ENCODE measurements around the gene TLCD1.

TLCD1 gene

DNA sequence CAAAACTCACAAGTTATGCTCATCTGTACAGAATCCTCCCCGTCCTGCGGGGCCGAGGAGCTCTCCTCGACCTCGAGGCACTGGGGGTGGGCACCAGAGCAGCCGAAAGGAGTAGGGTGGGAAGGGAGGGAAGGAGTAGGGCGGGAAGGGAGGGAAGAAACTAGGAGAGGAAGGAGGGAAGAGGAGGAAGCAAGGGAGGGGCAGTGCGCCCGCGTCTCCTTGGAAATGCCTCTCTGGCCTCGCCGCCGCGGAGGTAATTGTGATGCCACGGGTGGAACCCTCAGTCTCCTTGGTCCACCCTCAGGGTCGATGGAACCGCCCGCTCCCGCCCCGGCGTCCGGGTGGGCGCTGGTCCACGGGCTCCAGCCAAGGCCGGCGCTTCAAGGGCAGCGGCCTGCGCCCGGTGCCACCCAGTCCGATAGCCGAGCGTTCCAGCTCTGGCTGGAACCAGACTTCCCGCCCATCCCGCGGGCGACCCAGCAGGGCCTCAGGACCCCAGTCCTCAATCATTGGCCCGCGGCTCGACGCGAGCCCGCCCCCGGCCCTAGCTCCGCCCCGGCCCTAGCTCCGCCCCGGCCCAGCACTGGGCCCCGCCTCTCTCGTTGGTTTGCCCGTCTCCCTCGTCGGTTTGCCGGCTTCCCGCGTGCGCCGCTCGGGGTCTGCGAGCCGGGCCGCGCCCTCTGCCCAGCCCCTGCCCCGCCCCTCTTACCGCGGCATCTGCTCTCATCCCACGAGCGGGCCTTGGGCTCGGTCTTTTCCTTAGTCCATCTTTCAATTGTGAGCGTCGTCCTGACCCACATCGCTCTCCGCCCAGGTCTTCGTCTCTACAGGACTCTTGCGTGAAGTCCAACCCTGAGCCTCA lies 14.9 kb downstream of the TLCD1 start:
- DNase-seq, result peak; percentile 72 to 88 (median 85)

DNA sequence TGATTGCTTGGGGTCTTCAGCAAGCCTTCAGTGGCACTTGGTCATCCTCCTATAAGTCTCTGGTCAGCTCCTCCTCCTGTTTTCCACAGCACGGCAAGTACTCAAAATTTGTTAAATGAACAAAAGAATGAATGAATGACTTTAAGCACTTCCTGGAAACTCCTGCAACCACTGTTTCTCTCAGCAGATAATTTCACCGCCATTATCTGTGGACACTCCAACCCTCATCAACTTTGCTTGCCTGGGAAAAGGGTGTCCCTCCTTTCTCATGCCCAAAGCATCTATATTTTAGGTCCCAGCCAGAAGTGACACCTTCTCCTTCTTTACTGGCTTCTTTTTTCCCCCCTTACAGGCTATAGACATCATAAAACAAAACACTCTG lies 18.7 kb downstream of the TLCD1 start:
- no peak for DNase-seq

DNA sequence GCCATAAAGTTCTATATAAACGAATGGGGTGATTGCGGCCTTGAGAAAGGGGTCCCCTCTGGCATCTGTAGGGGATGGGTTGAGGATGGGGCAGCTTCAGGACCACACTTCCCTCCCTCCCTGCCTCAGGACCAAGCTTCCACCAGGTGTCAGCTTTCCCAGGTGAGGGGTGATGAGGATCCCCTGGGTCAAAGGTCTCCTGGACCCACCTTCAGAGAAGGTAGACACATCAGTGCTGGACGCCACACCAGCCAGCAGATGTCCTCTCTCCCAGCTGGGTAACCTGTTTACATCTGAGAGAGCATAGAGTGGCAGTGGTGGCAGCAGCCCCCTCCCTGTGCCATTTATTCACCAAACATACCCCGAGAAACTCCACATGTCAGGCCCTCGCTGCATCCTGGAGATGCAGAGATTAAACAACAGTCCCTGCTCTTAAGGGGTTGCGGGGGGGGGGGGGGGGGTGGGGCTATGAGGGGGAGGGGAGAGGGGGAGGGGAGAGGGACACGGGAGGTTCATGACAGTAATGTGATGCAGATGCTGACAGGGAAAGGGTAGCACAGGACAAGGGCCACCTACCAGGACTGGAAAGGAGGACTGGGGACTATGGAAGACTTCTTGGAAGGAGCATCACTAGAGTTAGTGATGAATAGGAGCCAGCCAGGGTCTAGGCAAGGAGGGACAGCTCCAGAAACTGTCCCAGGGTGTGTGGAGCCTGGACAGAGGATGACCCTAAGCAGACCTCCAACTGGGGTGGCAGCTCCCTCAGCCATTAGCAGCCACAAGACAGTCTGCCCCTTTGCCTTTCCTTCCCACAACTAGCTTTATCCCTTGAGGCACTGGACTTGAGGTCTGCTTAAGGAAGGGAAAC lies 19.3 kb downstream of the TLCD1 start:
- DNase-seq, result no peak

DNA sequence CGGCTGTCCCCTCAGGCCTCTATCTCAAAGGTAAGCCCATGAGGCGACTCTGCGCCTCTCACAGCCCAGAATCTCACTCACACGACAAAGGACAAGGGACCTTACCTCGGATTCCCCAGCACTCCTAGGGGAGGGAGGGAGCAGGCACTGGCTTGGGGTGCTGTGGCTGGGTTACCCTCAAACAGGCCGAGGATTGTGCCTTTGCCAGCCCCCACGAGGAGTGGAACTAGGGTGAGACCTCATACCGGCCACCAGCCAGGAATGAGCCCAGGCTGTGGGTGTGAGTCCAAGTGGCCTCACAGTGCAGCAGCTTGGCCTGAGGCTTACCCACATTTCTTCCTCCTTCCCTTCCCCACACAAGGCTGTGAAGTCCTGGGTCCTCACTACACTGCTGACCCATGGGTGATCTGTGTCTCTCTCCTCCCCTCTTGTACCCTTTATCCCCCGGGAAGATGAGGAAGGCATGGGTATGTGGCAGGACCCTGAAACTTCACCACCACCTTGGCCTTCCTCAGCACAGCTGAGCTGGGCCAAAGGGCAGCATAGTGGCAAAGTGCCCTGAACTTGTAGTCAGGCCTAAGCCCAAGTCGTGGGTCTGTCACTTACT lies 20.2 kb downstream of the TLCD1 start:
- DNase-seq, result no peak

DNA sequence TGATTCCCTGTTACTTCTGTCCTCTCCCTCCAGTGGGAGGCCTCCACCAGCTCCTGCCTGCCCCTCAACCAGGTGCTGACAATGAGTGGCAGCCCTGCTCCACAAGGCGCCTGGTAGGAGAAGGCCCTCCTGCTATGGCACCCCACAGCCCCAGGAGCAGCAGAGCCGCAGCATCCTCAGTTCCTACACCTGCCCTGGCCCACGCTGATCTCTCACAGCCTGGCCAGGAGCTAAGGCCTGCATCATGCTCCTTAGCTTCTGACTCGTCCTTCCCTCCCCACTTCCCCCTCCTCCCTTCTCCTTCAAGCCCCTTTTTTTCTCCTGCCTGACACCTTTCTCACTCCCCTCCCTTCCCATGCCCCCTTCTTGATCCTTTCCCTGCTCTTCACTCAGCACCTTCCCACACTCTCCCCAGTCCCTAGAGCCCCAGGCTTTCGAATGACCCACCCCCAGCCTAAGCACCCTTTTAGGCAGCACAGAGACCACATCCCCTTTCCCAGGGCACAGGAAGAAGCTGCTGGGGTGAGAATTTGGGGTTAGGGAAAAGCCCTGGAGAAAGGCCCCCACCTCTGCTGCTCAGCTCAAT lies 20.9 kb downstream of the TLCD1 start:
- no peak for DNase-seq

DNA sequence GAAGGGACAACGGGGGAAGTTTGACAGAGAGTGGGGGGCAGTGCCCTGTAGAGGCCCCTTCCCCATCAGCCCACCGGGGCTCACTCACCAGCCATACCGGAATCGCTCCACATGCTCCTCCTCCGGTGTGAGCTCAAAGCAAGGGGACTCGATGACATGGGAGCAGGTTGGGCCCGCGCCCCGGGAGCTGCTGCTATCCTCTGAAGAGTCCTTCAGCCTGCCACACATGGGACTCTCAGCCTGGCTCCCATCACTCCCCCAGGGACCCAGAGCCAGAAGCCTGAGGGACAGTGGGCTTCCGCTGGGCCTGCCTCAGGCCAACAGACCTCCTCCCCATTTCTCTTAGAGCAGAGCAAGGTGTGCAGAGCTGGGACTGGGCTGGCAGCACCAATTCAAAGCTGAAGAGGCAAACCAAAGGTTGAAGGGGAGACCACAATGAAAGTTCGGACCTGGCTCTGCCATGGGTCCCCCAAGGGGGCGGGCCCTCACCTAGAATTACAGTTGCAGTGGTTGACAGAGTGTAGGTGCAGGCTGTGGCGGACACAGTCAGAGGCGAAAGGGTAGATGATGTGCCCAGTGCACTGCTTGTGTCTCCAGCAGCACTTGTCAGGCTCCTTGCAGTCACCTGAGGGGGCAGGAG lies 21.7 kb downstream of the TLCD1 start:
- no peak for DNase-seq

DNA sequence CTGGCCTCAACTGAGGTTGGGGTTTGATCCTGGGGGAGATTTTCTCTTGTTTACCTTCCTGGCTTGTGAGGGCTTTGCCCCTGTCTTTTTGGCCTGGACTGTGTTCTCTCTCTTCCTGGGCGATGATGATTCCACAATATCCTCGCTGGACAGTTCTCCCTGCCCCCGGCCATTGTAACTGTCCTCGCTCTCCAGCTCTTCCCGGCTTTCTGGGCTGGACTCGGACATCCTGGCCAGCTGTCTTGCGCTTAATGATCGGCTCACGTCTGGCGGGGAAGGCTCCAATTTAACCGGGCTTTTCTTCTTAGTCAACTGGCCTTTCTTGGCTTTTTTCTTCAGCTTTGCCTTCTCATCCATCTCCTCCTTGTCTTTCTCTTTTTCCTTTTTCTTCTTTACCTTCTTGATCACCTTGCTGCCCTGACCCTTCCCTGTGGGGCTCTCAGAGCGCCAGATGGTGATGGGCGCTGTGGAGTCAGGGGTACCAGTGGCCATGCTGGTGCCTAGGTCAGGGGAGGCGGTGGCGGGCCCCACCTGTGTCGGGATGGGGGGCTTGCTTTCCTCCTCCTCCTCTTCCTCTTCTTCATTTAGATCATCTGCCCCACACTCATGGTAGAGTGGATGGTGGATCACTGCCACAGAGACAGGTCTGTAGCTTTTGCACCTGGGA lies 22.3 kb downstream of the TLCD1 start:
- no peak for DNase-seq

DNA sequence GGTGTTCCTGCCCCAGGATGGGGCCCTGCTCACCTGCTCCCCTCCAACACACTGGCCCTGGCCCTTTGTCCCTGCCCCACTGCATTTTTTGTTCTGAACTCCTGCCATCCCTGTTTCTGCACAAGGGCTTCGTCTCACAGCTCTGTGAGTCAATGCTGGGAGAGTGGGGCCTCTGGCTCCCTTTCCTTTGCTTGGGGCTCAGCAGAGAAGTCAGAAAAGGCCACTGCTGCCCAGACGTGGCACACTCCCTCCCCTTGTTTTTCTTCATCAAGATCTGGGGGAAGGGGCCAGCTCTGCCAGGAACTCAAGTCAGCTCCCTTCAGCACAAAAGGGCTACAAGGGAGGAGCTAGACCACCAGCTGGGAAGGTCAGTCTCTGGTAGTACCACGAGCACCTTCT lies 23.3 kb downstream of the TLCD1 start:
- no peak for DNase-seq

DNA sequence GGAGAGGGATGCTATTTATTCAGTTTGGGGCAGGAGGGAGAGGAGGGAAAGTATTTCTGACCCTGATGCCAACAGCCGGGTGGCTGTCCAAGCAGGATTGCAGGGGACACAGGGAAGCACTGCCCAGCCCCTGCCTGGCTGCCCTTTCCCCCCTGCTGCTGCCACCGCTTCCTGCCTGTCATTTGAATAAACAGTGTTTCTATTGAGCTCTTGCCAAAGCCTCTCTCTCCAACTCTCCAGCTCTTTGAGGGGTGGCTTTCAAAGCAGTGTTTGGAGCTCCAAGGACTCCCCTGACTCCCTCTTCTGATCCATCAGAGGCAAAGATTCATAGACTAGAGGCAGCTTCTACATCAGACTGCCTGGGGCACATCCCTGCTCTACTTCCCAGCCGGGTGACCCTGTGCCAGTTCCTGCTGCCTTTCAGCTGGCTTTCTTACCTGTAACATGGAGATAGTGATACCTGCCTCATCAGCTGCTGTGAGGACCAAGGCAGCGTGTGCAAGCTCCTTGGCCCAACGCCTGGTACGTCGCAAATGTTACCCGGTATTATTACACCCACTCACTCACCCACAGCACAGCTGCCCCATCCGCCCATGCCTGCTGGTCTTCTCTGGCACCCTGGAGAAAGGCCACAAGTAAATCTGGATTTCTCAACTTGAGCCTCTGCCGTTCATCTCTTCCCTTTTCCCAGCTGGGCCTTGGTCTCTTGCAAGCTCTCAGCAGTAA lies 23.8 kb downstream of the TLCD1 start:
- no peak for DNase-seq

DNA sequence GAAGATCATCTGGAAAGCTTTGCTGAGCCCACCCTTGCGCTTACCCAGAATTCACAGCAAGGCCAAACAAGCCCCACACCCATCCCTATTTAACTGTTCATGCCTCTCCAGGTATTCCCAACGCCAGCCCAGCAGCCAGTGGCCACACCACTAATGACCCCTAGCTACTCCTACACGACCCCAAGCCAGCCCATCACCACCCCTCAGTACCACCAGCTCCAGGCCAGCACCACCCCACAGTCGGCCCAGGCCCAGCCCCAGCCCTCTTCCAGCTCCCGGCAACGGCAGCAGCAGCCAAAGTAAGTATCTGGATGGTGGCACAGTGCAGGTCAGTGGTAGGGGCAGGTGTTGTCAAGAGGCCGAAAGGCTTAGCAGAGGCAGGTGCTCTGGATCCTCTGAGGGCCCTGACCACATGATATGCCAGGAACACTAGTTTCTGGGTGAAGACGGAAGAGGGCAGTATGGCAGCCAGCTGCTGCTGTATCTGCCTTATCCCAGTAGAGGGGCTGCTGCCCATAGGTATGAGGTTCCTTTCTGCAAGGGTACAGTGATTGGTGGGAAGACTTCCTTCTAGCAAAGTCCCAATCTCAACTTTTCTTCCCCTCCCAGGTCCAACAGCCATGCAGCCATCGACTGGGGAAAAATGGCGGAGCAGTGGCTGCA lies 25.1 kb downstream of the TLCD1 start:
- DNase-seq, result no peak

DNA sequence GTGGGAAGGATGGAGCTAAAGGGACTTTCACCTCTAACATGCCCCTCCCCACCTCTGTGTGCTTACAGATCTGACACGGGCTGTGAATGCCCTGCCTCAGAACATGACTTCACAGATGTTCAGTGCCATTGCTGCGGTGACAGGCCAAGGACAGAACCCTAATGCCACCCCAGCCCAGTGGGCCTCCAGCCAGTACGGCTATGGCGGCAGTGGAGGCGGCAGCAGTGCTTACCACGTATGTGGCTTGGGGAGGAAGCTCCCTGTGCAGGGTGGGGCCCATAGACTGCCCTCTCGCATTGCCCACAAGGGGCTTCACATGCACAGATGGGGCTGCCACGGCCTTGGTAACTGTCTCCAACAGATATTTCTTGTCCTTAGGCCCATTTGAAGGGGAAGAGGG lies 25.8 kb downstream of the TLCD1 start:
- no peak for DNase-seq

DNA sequence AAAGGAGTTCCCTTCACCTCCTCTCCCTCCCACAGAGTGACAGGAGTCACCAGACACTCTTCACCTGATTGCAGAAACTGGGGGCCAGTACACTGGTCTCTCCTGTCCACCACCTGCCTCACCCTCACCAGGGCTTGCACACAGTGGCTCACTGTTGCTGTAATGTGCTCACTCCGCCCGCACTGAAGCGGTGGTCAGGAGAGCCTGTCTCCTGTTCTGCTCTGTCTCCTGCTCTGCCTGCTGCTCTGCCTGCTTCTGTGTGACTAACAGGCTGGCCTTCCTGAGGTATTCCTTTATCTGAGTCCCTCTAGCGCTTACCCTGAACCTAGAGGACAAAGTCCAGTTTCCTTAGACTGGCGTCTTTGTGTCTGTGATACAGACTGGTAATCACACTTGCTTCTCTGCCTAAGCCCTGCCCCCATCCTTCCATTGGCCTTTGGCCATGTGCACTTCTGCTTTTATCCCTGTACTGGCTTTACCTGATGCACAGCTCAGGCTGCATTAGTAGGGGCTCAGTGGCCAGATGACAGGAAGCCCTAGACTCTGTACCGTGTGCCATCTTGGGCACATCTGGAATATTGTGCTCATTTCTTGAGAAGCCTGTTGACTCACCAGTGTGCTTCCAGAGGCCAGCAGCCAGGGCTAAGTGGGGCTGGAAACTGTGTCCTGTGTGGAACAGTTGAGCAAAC lies 27.6 kb downstream of the TLCD1 start:
- DNase-seq, result no peak

DNA sequence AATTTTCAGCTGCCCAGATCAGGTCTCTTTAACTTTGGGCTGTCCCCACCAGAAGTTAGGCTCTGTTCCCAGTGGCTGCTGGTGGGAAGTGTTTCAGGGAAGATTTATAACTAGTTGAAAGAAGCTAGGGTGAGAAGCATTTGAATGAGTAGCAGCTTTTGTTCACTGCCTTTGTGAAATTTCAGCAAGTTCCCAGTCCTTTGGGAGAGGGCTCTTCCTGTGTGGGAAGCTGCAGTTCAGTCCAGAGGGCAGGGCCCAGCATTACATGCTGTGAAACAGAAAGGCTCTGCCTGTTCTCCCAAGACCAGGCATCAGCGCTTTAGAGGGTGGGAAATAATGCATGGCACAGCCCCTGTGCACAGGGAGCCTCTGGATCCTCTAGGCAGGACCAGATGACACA lies 32.2 kb downstream of the TLCD1 start:
- no peak for DNase-seq

DNA sequence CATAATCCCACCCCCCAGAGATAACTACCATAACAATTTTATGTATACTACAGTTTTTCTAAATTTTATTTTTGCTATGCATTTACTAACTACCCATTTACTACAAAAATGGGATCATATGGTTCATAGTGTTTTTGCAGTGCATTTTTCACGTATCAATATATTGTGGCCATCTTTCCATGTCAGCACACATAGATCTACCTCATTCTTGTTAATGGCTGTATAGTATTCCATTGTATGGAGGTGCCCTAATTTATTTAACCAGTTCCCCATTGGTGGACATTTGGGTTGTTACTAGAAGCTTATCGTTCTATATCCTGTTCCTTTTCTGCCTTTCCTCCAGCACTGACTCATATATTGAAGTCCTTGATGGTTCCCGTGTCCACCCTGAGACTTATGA lies 37.0 kb downstream of the TLCD1 start:
- DNase-seq, result no peak

DNA sequence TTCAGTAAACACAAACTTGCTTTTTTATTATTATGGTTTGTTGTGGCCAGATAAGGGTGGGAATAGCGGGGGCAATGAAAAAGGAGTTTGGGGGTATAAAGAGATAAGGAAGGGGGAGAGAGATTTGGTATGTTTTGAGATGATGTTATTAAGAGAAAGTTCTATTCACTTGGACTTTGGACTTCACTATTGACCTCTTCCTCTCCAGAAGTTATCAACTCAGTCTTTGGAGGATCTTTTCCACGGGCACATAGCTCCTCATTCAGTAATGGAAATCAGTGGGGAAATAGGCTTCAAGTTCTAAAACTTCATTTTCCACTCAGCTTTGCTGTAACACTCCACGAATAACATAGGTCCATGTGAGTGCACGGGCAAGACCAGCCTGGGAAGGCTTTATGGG lies 37.6 kb downstream of the TLCD1 start:
- DNase-seq, result no peak

DNA sequence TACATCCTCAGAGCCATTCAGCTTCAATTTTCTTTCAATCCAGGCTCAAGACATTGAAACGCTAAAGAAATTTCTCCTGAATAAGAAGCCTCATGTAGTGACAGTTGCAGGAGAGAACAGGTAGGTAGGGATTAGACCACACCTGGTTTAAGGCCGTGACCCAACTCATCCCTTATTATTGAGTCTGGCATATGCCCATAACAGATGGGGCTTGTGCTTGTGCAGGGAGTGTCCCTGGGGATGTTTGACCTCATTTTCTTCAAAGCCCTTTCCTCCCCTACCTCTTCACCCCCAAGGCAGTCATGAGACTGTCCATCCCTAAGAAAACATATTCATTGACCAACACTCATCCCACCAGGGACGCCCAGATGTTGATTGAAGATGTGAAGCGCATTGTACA lies 39.7 kb downstream of the TLCD1 start:
- no peak for DNase-seq

DNA sequence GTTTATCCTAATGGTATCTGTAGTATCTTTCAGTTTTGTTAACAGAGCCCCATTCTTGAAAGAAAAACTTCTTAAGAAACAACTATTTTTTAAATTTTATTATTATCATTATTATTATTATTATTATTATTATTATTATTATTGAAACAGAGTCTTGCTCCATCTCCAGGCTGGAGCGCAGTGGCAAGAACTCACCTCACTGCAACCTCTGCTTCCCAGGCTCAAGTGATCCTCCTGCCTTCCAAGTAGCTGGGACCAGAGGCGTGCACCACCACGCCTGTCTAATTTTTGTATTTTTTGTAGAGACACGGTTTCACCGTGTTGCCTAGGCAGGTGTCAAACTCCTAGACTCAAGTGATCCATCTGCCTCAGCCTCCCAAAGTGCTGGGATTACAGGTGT lies 40.7 kb downstream of the TLCD1 start:
- no peak for DNase-seq

DNA sequence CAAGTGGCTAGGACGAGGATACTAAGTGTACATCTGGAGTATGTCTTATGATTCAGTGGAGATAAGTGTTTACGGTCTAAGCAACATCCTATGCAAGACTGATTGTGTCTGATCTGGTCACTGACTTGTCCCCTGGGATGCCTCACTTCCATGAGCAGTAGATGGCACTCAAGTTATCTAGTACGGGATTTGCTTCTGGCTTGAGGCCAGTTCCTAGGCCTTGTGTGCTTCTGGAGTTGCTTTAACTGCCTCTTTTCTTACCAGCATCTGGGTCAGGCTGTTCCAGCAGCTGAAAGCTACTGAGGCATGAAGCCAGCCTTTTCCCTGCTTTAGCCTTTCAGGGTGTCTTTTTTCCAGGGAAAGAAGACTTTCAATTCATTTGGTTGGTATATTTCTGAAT lies 41.1 kb downstream of the TLCD1 start:
- DNase-seq, result no peak

DNA sequence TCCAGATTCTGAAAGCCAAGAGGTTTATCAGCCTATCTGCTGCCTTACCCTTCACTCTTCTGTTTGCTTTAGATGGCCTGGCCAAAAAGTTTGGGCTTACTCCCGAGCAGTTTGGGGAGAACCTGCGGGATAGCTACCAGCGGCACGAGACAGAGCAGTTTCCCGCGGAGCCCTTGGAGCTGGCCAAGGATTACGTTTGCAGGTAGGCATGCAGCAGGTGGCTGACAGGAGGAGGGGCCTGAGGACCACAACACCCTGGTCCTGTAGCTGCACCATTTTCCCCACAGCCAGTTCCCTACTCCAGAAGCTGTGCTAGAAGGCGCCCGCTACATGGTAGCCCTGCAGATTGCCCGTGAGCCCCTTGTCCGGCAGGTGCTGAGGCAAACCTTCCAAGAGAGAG lies 43.4 kb downstream of the TLCD1 start:
- no peak for DNase-seq

DNA sequence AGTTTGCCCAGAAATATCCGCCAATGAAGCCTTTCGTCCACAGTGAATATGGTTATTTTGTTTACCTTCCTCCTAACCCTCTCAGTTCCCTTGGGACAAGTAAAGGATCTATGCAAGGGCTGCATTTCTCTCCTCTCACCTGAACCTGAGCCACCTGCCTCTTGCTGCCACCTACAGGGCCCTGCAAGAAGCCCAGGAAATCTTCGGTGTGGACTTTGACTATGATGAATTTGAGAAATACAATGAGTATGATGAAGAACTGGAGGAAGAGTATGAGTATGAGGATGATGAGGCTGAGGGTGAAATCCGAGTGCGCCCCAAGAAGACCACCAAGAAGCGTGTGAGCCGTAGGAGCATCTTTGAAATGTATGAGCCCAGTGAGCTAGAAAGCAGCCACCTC lies 50.1 kb downstream of the TLCD1 start:
- no peak for DNase-seq
